Glutamatergic neuron (in vitro differentiated cells): ENCODE data around the gene CEPT1. TPM values are rescaled to one million over a fixed set of nuclear protein-coding genes. Genes with fewer than 3 reads are reported as not detected.
A peak's percentile ranks its signal among the peaks of the same experiment; 100 is the strongest.

ENCODE experiments used
- DNase-seq: peaks from one replicate; pipeline ENCODE4 v3.0.0; 2022
- H3K27ac Mint-ChIP-seq: one replicate; pipeline ENCODE4 v1.8.0; 2020; ENCODE audit warnings: mild to moderate bottlenecking, mixed read lengths, inconsistent platforms; ENCODE audit not compliant: unreplicated experiment
- H3K27me3 Mint-ChIP-seq: one replicate; pipeline ENCODE4 v1.8.0; 2020; ENCODE audit warnings: mild to moderate bottlenecking, moderate library complexity, mixed read lengths, inconsistent platforms; ENCODE audit not compliant: unreplicated experiment
- H3K36me3 Mint-ChIP-seq: one replicate; pipeline ENCODE4 v1.8.0; 2020; ENCODE audit warnings: mild to moderate bottlenecking, mixed read lengths, inconsistent platforms; ENCODE audit not compliant: unreplicated experiment
- H3K4me1 Mint-ChIP-seq: one replicate; pipeline ENCODE4 v1.8.0; 2020; ENCODE audit warnings: mild to moderate bottlenecking, low read depth, mixed read lengths, inconsistent platforms; ENCODE audit not compliant: unreplicated experiment
- H3K4me3 Mint-ChIP-seq: one replicate; pipeline ENCODE4 v1.8.0; 2020; ENCODE audit warnings: mild to moderate bottlenecking, mixed read lengths, inconsistent platforms; ENCODE audit not compliant: unreplicated experiment
- H3K9me3 Mint-ChIP-seq: one replicate; pipeline ENCODE4 v1.8.0; 2020; ENCODE audit warnings: mild to moderate bottlenecking, moderate library complexity, mixed read lengths, inconsistent platforms; ENCODE audit not compliant: unreplicated experiment
- CTCF ChIP-seq: fragments of 200-600 bp; sonication (generic); IDR thresholded peaks from one replicate; pipeline ENCODE4 v1.5.0; 2021; ENCODE audit not compliant: partially characterized antibody, unreplicated experiment
- total RNA-seq: library from RNA; stranded (reverse); fragmentation: NEBNext Ultra II Directional; extraction: Animal tissue kit (Norgen Biotek cat#: 25700); gene quantifications from one replicate; pipeline ENCODE4 v1.2.1, GENCODE V29; 2021; ENCODE audit not compliant: unreplicated experiment

CEPT1 gene
- total RNA-seq, 1 donor from 2014 or later = 35.6 TPM

- Mint-ChIP-seq H3K27ac (no peak within 1 kb of the TSS), H3K36me3 (no peaks in the 10 kb centered on the region), H3K27me3 (peaks cover 2% of the 10 kb centered on the region), H3K4me1 (peaks cover 2% of the 10 kb centered on the region), H3K9me3 (peaks cover 2% of the 10 kb centered on the region), H3K4me3 (no peak within 1 kb of the TSS)
- no peak for TF ChIP-seq CTCF
- no peak for DNase-seq
These were observed 87.4 kb downstream of the CEPT1 start, which contains the start of gene CHI3L2 for GRCh38 chr1:111227434-111227833. Gene CHI3L2, plus strand, starts transcription at chr1:111227713. Its CDS starts 17 bp downstream, at chr1:111227730.

- Mint-ChIP-seq H3K4me3 (no peak overlapping the region), H3K27ac (no peak overlapping the region)
These were observed 88.1 kb downstream of the CEPT1 start for GRCh38 chr1:111227851-111228747.

GRCh38 chr1:111228748-111229126, 88.7 kb downstream of the CEPT1 start:
- Mint-ChIP-seq H3K4me3 (no peak overlapping the region), H3K36me3 (no peaks in the 10 kb centered on the region), H3K4me1 (no peaks in the 10 kb centered on the region), H3K27me3 (peaks cover 2% of the 10 kb centered on the region), H3K27ac (no peak overlapping the region), H3K9me3 (peaks cover 2% of the 10 kb centered on the region)
- no peak for TF ChIP-seq CTCF
- no peak for DNase-seq

More at GRCh38 chr1:111227851-111228747, 88.1 kb downstream of the CEPT1 start:
- no peaks in the 10 kb centered on the region for H3K36me3 Mint-ChIP-seq
- peaks cover 2% of the 10 kb centered on the region for H3K27me3 Mint-ChIP-seq
- DNase-seq = no peak
- peaks cover 2% of the 10 kb centered on the region for H3K9me3 Mint-ChIP-seq
- TF ChIP-seq CTCF = no peak
- no peaks in the 10 kb centered on the region for H3K4me1 Mint-ChIP-seq

DNA sequence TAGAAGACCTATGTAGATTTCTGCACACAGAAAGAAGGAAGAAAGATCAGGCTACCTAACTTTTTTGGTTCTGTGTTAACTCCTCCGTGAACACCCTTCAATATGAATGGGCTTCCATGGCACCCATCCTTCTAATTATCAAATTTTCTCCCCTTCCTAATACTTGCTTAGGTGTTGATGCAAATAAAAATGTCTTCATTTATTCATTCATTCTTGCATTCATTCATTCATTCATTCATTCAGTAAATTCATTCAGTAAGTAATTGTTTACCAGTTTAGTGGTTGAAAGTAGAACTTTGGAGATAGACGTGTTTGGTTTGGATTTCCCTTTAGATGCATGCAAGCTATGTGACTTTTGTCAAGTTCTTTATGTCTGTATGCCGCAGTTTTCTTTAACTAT, 92.1 kb downstream of the CEPT1 start:
- Mint-ChIP-seq H3K36me3 (peaks cover 7% of the 10 kb centered on the region), H3K4me3 (no peak overlapping the region), H3K9me3 (peaks cover 2% of the 10 kb centered on the region), H3K4me1 (peaks cover 6% of the 10 kb centered on the region), H3K27ac (no peak overlapping the region), H3K27me3 (peaks cover 2% of the 10 kb centered on the region)
- no peak for DNase-seq
- no peak for TF ChIP-seq CTCF

- peaks cover 7% of the 10 kb centered on the region for H3K36me3 Mint-ChIP-seq
- peak overlapping the region; percentile 65 for H3K27ac Mint-ChIP-seq
- H3K9me3 Mint-ChIP-seq = peaks cover 2% of the 10 kb centered on the region
- no peak overlapping the region for H3K4me3 Mint-ChIP-seq
- TF ChIP-seq CTCF = no peak
- H3K4me1 Mint-ChIP-seq = peaks cover 6% of the 10 kb centered on the region
- peaks cover 4% of the 10 kb centered on the region for H3K27me3 Mint-ChIP-seq
- DNase-seq = no peak
These were observed 94.2 kb downstream of the CEPT1 start for GRCh38 chr1:111234258-111234657.
